WI38 (cell line): ENCODE results near the gene ANKRD9.

Source experiments
- H3K4me3 ChIP-seq: 2 replicates; pipeline ENCODE4 v1.5.1; 2011; ENCODE audit warnings: low read depth, mild to moderate bottlenecking, control low read depth, low read length
- TF ChIP-seq, protein P1 (sequence below): IDR thresholded peaks from 2 replicates; pipeline ENCODE4 v1.5.1; 2012; ENCODE audit warnings: low read depth, mild to moderate bottlenecking, control low read depth, low read length

ANKRD9 gene

DNA sequence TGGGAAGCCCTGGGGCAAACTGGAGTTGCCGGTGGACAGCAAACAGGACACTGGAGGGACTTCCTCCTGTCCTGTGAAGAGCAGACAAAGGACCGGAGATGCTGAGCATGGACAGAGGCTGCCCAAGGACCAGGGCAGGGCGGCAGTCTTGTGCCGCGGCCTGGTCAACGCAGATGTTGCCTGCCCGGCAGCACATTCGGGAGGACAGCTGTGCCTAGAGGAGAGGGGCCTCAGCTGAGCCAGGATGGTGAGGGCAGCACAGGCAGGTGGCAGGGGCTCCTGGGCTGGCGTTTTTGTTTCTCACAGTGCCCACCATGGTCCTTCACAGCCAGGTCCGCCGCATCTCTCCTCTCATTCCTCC lies 13.3 kb downstream of the ANKRD9 start:
- TF ChIP-seq, protein P1, sequence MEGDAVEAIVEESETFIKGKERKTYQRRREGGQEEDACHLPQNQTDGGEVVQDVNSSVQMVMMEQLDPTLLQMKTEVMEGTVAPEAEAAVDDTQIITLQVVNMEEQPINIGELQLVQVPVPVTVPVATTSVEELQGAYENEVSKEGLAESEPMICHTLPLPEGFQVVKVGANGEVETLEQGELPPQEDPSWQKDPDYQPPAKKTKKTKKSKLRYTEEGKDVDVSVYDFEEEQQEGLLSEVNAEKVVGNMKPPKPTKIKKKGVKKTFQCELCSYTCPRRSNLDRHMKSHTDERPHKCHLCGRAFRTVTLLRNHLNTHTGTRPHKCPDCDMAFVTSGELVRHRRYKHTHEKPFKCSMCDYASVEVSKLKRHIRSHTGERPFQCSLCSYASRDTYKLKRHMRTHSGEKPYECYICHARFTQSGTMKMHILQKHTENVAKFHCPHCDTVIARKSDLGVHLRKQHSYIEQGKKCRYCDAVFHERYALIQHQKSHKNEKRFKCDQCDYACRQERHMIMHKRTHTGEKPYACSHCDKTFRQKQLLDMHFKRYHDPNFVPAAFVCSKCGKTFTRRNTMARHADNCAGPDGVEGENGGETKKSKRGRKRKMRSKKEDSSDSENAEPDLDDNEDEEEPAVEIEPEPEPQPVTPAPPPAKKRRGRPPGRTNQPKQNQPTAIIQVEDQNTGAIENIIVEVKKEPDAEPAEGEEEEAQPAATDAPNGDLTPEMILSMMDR: no peak
- H3K4me3 ChIP-seq: no peak overlapping the region

DNA sequence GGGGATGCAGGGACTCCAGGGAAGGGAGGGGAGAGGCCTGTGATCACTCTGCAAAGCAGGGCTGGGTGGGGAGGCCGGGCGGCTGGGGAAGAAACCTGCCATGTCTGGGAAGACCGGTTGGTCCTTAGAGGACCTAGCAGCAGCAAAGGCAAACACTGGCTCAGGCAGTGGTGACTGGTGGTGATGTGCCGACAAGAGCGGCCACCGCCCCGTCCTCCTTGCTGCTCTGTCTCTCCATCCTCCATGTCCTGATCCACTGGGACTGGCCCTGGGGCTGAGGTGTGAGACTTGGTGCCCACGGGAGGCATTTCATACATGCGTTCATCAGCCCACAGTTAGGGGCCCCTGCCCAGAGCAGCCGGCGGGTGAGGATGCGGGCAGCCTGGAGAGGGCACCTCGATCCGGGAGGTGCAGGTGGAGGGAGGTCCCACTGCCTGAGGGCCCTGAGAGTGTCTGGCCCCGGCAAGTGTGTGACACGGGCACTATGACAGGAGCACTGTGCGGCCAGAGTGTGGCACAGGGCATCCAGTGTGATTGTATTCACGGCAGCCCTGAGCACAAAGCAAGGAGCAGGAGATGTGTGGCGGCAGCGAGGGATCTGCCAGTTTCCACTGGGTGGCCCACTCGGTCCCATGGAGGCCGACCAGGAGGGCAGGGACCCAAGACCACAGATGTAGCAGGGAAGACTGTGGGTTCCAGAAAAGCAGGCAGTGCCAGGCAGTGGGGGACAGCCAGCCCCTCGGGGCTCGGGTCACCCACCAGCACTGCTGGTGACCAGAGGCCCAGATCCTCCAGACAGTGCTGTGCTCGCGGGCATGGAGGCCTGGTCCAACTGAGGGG lies 13.9 kb downstream of the ANKRD9 start:
- TF ChIP-seq, protein P1: no peak

DNA sequence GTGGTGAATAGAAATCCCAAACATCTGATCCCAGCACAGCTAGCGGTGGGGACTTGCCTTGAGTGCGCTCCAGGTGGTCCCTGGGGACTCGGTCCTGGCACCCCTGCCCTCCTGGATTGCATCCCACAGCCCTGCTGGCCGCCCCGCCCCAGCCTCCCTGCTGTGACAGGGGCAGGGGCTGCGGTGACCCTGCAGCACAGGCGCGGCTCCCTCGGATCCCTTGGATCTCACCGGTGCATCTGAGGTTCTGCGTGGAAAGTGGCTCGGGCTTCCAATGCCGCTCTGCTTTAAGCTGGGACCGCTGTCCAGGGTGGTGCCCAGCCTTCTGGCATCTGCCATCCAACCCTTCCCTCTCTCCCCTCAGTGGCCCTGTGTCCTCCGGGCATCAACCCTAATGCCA lies 16.0 kb downstream of the ANKRD9 start:
- TF ChIP-seq, protein P1: no peak
- no peak overlapping the region for H3K4me3 ChIP-seq

More for the DNA sequence above, 13.9 kb downstream of the ANKRD9 start:
- no peak overlapping the region for H3K4me3 ChIP-seq

DNA sequence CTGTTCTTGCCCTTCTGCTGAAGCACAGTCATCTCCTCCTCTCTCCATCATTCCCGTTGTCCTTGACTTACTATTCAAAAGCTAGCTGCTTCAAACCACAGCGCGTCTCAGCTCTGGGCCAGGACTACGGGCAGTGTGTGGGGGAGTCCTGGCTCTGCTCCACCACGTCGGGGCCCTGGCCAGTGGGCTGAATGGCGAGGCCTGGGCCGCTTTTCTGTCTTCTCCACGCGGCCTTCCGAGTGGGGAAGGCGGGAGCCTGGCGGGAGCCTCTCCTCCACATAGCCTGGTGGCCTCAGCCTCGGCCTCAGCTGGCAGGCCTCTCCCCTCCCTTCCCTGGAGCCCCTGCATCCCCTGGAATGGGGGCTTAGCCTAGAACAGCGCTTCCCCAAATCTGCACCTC lies 16.5 kb downstream of the ANKRD9 start:
- no peak overlapping the region for H3K4me3 ChIP-seq
- TF ChIP-seq, protein P1: no peak

DNA sequence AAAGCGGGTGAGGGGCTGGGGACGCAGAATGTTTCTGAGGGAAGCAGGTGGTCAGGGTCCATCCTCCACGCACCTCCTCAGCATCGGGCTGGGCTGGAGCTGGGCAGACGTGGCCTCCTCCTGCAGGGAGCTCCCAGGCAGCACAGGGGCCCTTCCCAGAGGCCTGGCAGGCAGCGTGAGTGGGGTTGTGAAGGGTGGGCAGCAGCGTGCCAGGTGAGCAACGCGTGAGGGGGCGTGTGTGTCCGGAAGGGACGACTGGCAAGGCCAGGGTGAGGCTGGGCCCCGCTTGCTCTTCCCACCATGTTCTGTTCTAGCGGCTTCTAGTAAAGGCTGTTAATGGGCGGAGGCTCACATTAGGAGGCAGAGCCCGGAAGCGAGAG lies 17.1 kb downstream of the ANKRD9 start:
- TF ChIP-seq, protein P1: no peak
- no peak overlapping the region for H3K4me3 ChIP-seq

DNA sequence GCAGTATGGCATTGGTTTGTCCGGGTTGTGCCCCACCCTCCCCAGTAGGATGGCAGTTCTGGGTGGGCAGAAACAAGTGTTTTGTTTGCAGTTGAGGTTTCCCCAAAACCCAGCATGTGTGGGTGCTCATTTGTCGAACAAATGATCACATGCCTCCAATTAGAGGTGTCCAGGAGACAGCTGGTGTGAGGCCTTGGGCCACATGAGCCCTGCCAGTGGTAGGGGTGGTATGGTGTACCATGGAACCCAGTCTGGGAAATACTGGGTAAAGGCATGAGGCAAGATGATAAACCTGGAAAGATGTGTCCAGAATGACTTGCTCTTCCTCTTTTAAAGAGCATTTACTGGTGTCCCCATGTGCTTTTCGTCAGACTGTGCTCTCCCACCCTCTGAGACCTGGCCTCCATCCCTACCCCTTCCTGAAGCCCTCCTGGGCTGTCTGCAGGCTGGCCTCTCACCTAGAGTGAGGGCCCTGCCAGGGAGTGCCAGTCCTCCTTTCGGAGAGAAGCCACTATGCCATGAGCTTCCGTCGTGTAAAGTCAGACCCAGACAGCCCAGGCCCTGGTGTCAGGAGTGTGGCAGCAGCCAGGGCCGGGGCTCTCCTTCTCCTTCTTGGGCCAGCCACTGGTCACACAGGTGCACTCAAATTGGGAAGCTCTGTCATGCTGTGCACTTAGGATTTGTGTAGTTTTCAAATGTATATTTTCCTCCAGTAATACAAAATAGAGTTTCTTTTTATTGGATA lies 17.6 kb downstream of the ANKRD9 start:
- TF ChIP-seq, protein P1: no peak
- H3K4me3 ChIP-seq: no peak overlapping the region

DNA sequence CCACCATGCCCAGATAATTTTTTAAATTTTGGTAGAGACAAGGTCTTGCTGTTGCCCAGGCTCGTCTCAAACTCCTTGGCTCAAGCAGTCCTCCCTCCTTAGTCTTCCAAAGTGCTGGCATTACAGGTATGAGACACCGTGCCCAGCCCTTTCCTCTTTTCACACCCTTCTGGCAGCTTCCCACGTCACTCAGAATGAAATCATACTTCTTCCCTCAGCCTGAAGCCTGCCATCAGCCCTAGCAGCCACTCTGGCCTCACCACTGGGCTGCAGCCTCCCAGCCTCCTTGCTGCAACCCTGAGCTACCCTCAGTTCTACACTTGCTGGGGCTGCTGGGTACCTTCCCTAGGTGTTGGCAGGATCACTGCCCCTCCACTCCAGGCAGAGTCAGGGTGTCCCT lies 18.2 kb downstream of the ANKRD9 start:
- H3K4me3 ChIP-seq: no peak overlapping the region
- TF ChIP-seq, protein P1: no peak
